PC-3 (cell line): ENCODE results near the gene CAMTA2. TPM values are rescaled to one million over a fixed set of nuclear protein-coding genes. Genes with fewer than 3 reads are reported as not detected.

Experiments
- ATAC-seq: fragments of 200-7000 bp; cut with Tn5 transposase; 2 replicates; pipeline ENCODE4 v1.9.1; 2020; ENCODE audit warnings: mild to moderate bottlenecking, moderate library complexity
- BruUV-seq: library from RNA; stranded (reverse); fragments of 400-500 nt; replicated peaks from 2 replicates; lab custom pipeline; 2021; lab: Mats Ljungman, UMichigan
- CTCF ChIA-PET: fragments of 300-600 bp; sonication (Branson Sonifier 250); formaldehyde crosslinking; loops from one replicate; lab custom pipeline; 2022; ENCODE audit warnings: antibody characterized with exemption; lab: Charles Lee
- POLR2A ChIA-PET: fragments of 300-600 bp; sonication (Branson Sonifier 250); formaldehyde crosslinking; loops from one replicate; lab custom pipeline; 2022; ENCODE audit warnings: antibody characterized with exemption; ENCODE audit not compliant: unreplicated experiment; lab: Charles Lee
- DNase-seq: peaks from one replicate; pipeline ENCODE4 v3.0.0-alpha.2; 2015
- H2AFZ ChIP-seq: fragments of 300-600 bp; sonication (generic); 2 replicates; pipeline ENCODE4 v1.6.0; 2016; ENCODE audit warnings: antibody characterized with exemption, low read length
- H3F3A ChIP-seq: fragments of 300-600 bp; sonication (generic); one replicate; pipeline ENCODE4 v1.6.0; 2017; ENCODE audit warnings: antibody characterized with exemption, low read length, control low read depth, mild to moderate bottlenecking; ENCODE audit not compliant: unreplicated experiment
- H3K27ac ChIP-seq: fragments of 300-600 bp; sonication (generic); 2 replicates; pipeline ENCODE4 v1.5.1; 2016; ENCODE audit warnings: mild to moderate bottlenecking, low read length
- H3K27me3 ChIP-seq: fragments of 300-600 bp; sonication (generic); 2 replicates; pipeline ENCODE4 v1.6.1; 2016; ENCODE audit warnings: low read length, mixed read lengths
- H3K36me3 ChIP-seq: fragments of 300-600 bp; sonication (generic); 2 replicates; pipeline ENCODE4 v1.6.1; 2016; ENCODE audit warnings: low read depth, mixed run types, low read length, mixed read lengths
- H3K4me1 ChIP-seq: fragments of 300-600 bp; sonication (generic); 2 replicates; pipeline ENCODE4 v1.5.1; 2016; ENCODE audit warnings: low read length; ENCODE audit not compliant: insufficient read depth
- H3K4me2 ChIP-seq: fragments of 300-600 bp; sonication (generic); 2 replicates; pipeline ENCODE4 v1.6.0; 2016; ENCODE audit warnings: low read length
- H3K4me3 ChIP-seq: fragments of 300-600 bp; sonication (generic); 2 replicates; pipeline ENCODE4 v1.5.1; 2016; ENCODE audit warnings: mild to moderate bottlenecking, low read length, mixed read lengths
- H3K79me2 ChIP-seq: fragments of 300-600 bp; sonication (generic); 2 replicates; pipeline ENCODE4 v1.6.1; 2017; ENCODE audit warnings: low read length, mixed read lengths
- H3K9ac ChIP-seq: fragments of 300-600 bp; sonication (generic); 2 replicates; pipeline ENCODE4 v1.6.0; 2016; ENCODE audit warnings: mild to moderate bottlenecking, low read length
- H3K9me2 ChIP-seq: fragments of 300-600 bp; sonication (generic); replicated peaks from 2 replicates; pipeline ENCODE4 v1.6.1; 2016; ENCODE audit warnings: mixed run types, low read length, mixed read lengths
- H3K9me3 ChIP-seq: fragments of 300-600 bp; sonication (generic); 2 replicates; pipeline ENCODE4 v1.6.1; 2016; ENCODE audit warnings: low read length, mixed read lengths
- H4K20me1 ChIP-seq: fragments of 300-600 bp; sonication (generic); 2 replicates; pipeline ENCODE4 v1.6.1; 2016; ENCODE audit warnings: low read length, mixed read lengths
- EZH2 ChIP-seq: fragments of 300-600 bp; sonication (generic); IDR thresholded peaks from one replicate; pipeline ENCODE4 v1.6.1; 2017; ENCODE audit warnings: antibody characterized with exemption, mild to moderate bottlenecking, low read length; ENCODE audit not compliant: unreplicated experiment
- EZH2phosphoT487 ChIP-seq: fragments of 300-600 bp; sonication (generic); IDR thresholded peaks from 2 replicates; pipeline ENCODE4 v1.6.1; 2018; ENCODE audit warnings: mild to moderate bottlenecking, antibody characterized with exemption, low read length, borderline replicate concordance
- intact Hi-C: fragments of 100-400 bp; cut with micrococcal nuclease; formaldehyde crosslinking; loops from 2 replicates; pipeline ENCODE4 v1.9.0; 2023
- total RNA-seq: library from RNA; depleted of rRNA; stranded (reverse); fragments of >200 nt; gene quantifications from 2 replicates; pipeline ENCODE4 v1.2.3, GENCODE V29; 2014
- TF ChIP-seq, protein P1 (sequence below): fragments of 300-600 bp; sonication (generic); conservative IDR thresholded peaks from 2 replicates; pipeline ENCODE4 v1.5.1; 2017; ENCODE audit warnings: antibody characterized with exemption, low read depth, mild to moderate bottlenecking, low read length

The CAMTA2 gene
- total RNA-seq, 1 experiment from 2014 or later, result 6.2 TPM

DNA sequence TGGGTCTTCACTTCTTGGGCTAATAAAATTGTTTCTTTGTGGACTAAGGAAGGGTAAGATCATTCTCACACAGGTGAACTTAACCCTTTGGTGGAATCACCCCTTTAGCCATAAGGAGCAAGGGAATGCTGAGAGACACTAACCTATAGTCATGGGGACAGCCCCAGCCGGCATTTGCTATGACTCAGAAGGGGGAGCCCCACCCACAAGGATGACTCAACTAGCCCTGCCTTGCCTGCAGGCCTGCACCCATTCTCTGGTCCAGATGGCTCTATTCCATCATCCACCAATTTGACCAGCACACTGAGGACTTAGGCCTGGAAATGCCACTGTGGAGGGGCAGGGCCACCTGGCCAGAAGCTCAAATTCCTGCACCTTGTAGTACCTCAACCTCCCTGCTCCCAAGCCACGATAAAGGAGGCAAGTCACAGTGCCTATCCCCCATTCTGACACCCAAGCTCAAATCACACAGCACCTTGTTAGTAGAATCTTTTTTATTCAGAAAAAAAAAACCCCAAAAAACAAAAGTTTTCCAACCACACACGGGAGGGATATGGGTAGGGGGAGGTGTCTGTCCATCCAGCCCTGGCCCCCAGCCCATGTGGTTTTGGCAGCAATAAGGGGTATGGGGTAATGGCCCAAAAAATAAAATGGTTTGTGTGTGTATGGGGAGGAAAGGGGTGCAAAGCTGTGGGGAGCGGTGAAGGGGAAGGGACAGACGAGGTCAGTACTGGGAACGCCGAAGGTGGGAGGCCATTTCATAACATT, 42.1 kb downstream of the CAMTA2 start:
- no TSS peak for BruUV-seq
- CTCF ChIA-PET, result no interaction called here
- peak; percentile 27 for ATAC-seq

DNA sequence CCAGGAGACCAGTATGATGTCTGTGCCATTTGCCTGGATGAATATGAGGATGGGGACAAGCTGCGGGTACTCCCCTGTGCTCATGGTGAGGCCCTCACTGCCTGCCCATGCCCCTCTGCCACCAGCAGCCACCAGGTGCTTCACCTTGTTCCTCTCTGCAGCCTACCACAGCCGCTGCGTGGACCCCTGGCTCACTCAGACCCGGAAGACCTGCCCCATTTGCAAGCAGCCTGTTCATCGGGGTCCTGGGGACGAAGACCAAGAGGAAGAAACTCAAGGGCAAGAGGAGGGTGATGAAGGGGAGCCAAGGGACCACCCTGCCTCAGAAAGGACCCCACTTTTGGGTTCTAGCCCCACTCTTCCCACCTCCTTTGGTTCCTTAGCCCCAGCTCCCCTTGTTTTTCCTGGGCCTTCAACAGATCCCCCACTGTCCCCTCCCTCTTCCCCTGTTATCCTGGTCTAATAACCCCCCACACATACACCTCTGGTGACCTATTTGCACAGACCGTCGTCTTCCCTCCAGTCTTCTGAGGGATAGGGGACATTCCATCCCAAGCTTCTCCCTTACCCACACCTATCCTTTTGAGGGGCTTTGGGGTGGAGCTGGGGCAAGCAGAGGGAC, 42.8 kb downstream of the CAMTA2 start:
- ChIA-PET CTCF (no interaction called here), POLR2A (no interaction called here)
- Histone ChIP-seq H3K4me2 (peak overlapping the region; percentile 70), H3K4me3 (peak overlapping the region; percentile 43; the same call in 1 of the 2 replicates), H2AFZ (no peak overlapping the region), H3K27me3 (no peaks in the 10 kb centered on the region), H3K36me3 (peaks cover 28% of the 10 kb centered on the region), H3K27ac (peak overlapping the region; percentile 74), H4K20me1 (peaks cover 26% of the 10 kb centered on the region), H3F3A (no peaks in the 10 kb centered on the region), H3K9ac (peak overlapping the region; percentile 18; the same call in 1 of the 2 replicates), H3K9me2 (no peaks in the 10 kb centered on the region), H3K4me1 (peaks cover 29% of the 10 kb centered on the region), H3K9me3 (no peaks in the 10 kb centered on the region), H3K79me2 (peaks cover 82% of the 10 kb centered on the region)
- TF ChIP-seq EZH2, result no peak
- TF ChIP-seq, protein P1, sequence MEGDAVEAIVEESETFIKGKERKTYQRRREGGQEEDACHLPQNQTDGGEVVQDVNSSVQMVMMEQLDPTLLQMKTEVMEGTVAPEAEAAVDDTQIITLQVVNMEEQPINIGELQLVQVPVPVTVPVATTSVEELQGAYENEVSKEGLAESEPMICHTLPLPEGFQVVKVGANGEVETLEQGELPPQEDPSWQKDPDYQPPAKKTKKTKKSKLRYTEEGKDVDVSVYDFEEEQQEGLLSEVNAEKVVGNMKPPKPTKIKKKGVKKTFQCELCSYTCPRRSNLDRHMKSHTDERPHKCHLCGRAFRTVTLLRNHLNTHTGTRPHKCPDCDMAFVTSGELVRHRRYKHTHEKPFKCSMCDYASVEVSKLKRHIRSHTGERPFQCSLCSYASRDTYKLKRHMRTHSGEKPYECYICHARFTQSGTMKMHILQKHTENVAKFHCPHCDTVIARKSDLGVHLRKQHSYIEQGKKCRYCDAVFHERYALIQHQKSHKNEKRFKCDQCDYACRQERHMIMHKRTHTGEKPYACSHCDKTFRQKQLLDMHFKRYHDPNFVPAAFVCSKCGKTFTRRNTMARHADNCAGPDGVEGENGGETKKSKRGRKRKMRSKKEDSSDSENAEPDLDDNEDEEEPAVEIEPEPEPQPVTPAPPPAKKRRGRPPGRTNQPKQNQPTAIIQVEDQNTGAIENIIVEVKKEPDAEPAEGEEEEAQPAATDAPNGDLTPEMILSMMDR, result no peak
- no peak for TF ChIP-seq EZH2phosphoT487
- intact Hi-C loops, result loop anchor here (5.0 kb wide), 1 partner anchor 37 kb away; no protein-coding TSS in a partner anchor
- DNase-seq (no peak), ATAC-seq (no peak)
- no TSS peak for BruUV-seq

More for the DNA sequence above, 42.1 kb downstream of the CAMTA2 start:
- no peak for TF ChIP-seq EZH2phosphoT487
- TF ChIP-seq, protein P1, result no peak
- TF ChIP-seq EZH2, result no peak
- Histone ChIP-seq H3K36me3 (peaks cover 28% of the 10 kb centered on the region), H3K27ac (peak overlapping the region; percentile 74), H3F3A (no peaks in the 10 kb centered on the region), H2AFZ (no peak overlapping the region), H3K9me2 (no peaks in the 10 kb centered on the region), H3K4me1 (peaks cover 32% of the 10 kb centered on the region), H3K4me2 (peak overlapping the region; percentile 98), H3K79me2 (peaks cover 82% of the 10 kb centered on the region), H3K9me3 (no peaks in the 10 kb centered on the region), H3K27me3 (no peaks in the 10 kb centered on the region), H3K9ac (peak overlapping the region; percentile 36; the same call in 1 of the 2 replicates), H3K4me3 (peak overlapping the region; percentile 90), H4K20me1 (peaks cover 26% of the 10 kb centered on the region)
- intact Hi-C loops, result no loop called here
- POLR2A ChIA-PET, result interaction anchor here (0.5 to 0.6 kb wide), 2 partner anchors 18 to 21 kb away, joined by 3 read pairs; no protein-coding TSS in a partner anchor
- DNase-seq, result peak; percentile 93
